ENCODE results near the gene KLK14. TPM values are rescaled to one million over a fixed set of nuclear protein-coding genes. Genes with fewer than 3 reads are reported as not detected.

The KLK14 gene
- total RNA-seq, 2 donors from 2014 or later: not detected

GRCh38 chr19:51114087-51114729 is 31.5 kb upstream of the KLK14 start:
- ATAC-seq (no peak), DNase-seq (no peak)
- Histone ChIP-seq H3K4me3 (no peak overlapping the region), H3K36me3 (replicated peaks in 1 of 2; ENCODE audit: insufficient read depth in 1 of 2, low read depth in 2 of 2) (no peaks in the 10 kb centered on the region), H3K27ac (no peak overlapping the region), H3K4me1 (no peaks in the 10 kb centered on the region), H3K9me3 (no peaks in the 10 kb centered on the region), H3K27me3 (no peaks in the 10 kb centered on the region)
- intact Hi-C loops (cut with DNase I): loop anchor here (10.0 kb wide), 1 partner anchor 599 kb away; the partner anchor contains the start of genes ASPDH and JOSD2
- 67 to 68% methylated on average over 6 of the region's 6 CpGs for WGBS, 2 donors
- TF ChIP-seq CTCF (IDR thresholded peaks at IDR 0.05) (no peak), POLR2A (IDR thresholded peaks at IDR 0.05) (no peak)

GRCh38 chr19:51111606-51112005 is 28.9 kb upstream of the KLK14 start:
- no peak for ATAC-seq
- peak in 1 of 7 experiments; percentile 7 for TF ChIP-seq CTCF (IDR thresholded peaks at IDR 0.05)
- TF ChIP-seq POLR2A (IDR thresholded peaks at IDR 0.05): no peak
- 33 to 39% methylated on average over 6 of the region's 6 CpGs for WGBS, 2 donors

GRCh38 chr19:51110666-51110971 is 27.9 kb upstream of the KLK14 start:
- no peak for DNase-seq
- WGBS, 2 donors: 52 to 59% methylated on average over 1 of the region's 1 CpG
- intact Hi-C loops (cut with DNase I): loop anchor here (10.0 kb wide), 1 partner anchor 596 kb away; the partner anchor contains the start of genes ASPDH and JOSD2

More at GRCh38 chr19:51111606-51112005, 28.9 kb upstream of the KLK14 start:
- no peak overlapping the region for H3K27ac ChIP-seq
- DNase-seq: no peak
- no peak overlapping the region for H3K4me3 ChIP-seq
- H3K36me3 ChIP-seq (replicated peaks in 1 of 2; ENCODE audit: insufficient read depth in 1 of 2, low read depth in 2 of 2): no peaks in the 10 kb centered on the region
- H3K9me3 ChIP-seq: no peaks in the 10 kb centered on the region
- intact Hi-C loops (cut with DNase I): loop anchor here (10.0 kb wide), 1 partner anchor 597 kb away; the partner anchor contains the start of genes ASPDH and JOSD2
- H3K27me3 ChIP-seq: no peaks in the 10 kb centered on the region
- peaks cover 19% of the 10 kb centered on the region for H3K4me1 ChIP-seq

GRCh38 chr19:51108805-51109146 is 26.1 kb upstream of the KLK14 start:
- Histone ChIP-seq H3K27me3 (no peaks in the 10 kb centered on the region), H3K27ac (peak overlapping the region in 2 of 4 donors; percentile 61 to 62), H3K36me3 (replicated peaks in 1 of 2; ENCODE audit: insufficient read depth in 1 of 2, low read depth in 2 of 2) (no peaks in the 10 kb centered on the region), H3K4me3 (peak overlapping the region in 1 of 2 donors; percentile 89), H3K4me1 (peaks cover 20% of the 10 kb centered on the region), H3K9me3 (no peaks in the 10 kb centered on the region)
- ATAC-seq (peak; percentile 33), DNase-seq (no peak)
- WGBS, 2 donors: 1% methylated on average over 13 to 15 of the region's 15 CpGs
- TF ChIP-seq CTCF (IDR thresholded peaks at IDR 0.05) (peak in 1 of 7 experiments; percentile 47), POLR2A (IDR thresholded peaks at IDR 0.05) (no peak)
- intact Hi-C loops (cut with DNase I): loop anchor here (10.0 kb wide), 1 partner anchor 304 kb away; no protein-coding TSS in a partner anchor

More at GRCh38 chr19:51110666-51110971, 27.9 kb upstream of the KLK14 start:
- no peak for ATAC-seq
- Histone ChIP-seq H3K27ac (no peak overlapping the region), H3K36me3 (replicated peaks in 1 of 2; ENCODE audit: insufficient read depth in 1 of 2, low read depth in 2 of 2) (no peaks in the 10 kb centered on the region), H3K27me3 (no peaks in the 10 kb centered on the region), H3K4me3 (no peak overlapping the region), H3K4me1 (peaks cover 20% of the 10 kb centered on the region), H3K9me3 (no peaks in the 10 kb centered on the region)
- TF ChIP-seq CTCF (IDR thresholded peaks at IDR 0.05): no peak
- TF ChIP-seq POLR2A (IDR thresholded peaks at IDR 0.05): no peak
